ENCODE results near the gene FILIP1L.

- TF ChIP-seq CTCF (conservative IDR thresholded peaks at IDR 0.05) (no peak), ZFX (IDR thresholded peaks at IDR 0.05) (no peak)
Observed at GRCh38 chr3:100042166-100042981, 71.9 kb downstream of the FILIP1L start.
